ENCODE measurements around the gene BAHCC1. TPM values are rescaled to one million over a fixed set of nuclear protein-coding genes. Genes with fewer than 3 reads are reported as not detected.
A peak's percentile ranks its signal among the peaks of the same experiment; 100 is the strongest.

BAHCC1 gene
- total and polyA plus RNA-seq, 9 of the 15 experiments (the other 6 are each of a cell fraction or from before 2014, with no cell fraction given) = 0.14 to 26.9 (median 5.0) TPM

DNA sequence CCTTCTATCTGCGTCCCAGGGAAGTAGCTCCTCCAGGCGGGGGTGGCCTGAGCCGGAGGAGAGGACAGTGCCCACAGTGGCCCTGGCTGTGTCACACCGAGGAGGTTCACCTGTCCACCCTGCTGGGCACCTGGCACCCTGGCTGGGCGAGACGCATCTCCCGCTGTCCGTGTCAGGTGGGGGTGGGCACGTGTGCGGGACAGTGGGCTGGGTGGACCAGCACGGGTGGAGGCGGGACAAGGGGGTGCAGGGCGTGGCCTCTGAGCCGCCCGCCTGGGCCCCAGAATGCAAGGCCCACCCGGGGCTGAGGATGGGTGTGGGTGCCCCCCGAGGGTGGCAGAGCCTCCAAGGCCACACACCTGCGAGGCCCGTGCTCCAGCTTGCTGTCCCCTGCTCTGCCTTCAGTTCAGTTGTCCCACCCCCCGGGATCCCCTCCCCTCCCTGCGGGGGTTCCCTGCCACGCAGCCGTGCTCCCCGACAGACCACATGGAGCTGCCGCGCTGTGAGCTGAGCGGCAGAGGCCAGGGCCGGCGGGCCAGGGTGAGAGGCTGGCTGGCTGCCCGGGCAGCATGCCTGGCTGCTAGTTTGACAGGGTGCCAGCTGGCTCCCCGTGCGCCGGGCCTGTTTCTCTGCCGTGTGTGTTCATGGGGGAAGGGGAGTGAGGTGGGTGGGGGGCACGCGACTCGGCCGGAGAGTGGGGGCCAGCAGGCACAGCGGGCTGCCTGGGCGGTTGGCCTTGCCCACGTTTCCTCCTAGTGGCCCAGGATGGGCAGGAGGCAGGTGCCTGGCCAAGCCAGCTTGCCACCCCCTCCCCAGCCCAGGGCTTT is 33.9 kb downstream of the BAHCC1 start:
- CTCF ChIA-PET (ENCODE audit: low intra/inter-chr PET ratio) = interaction anchor here (0.6 kb wide), 1 partner anchor 198 kb away, joined by 3 read pairs; no protein-coding TSS in a partner anchor
- TF ChIP-seq POLR2G (IDR thresholded peaks at IDR 0.05; ENCODE audit: low read depth, low read length) = 0 out of 2 replicates have a peak, but pooled peaks have one; percentile 9
- TF ChIP-seq IRF1 (CRISPR knock-in tag; IDR thresholded peaks at IDR 0.05; ENCODE audit: borderline replicate concordance) = no peak
- no peak for TF ChIP-seq TBP (optimal IDR thresholded peaks at IDR 0.05; ENCODE audit: low read depth, low read length)
- TF ChIP-seq CXXC5 (CRISPR knock-in tag; IDR thresholded peaks at IDR 0.05) = no peak
- peak; percentile 25 for TF ChIP-seq HMGN3 (IDR thresholded peaks at IDR 0.05; ENCODE audit: borderline replicate concordance, extremely low read depth, insufficient read length, low read depth, low read length)
- POLR2A ChIA-PET = interaction anchor here (0.5 to 2.1 kb wide), 7 partner anchors 7 to 97 kb away, joined by 3 to 8 read pairs (median 4); partner anchors contain the start of gene BAHCC1
- H4K20me1 ChIP-seq (replicated peaks; ENCODE audit: control insufficient read depth, insufficient read depth, low read length) = peaks cover 6% of the 10 kb centered on the region; the same call in 1 of the 2 replicates
- no peaks in the 10 kb centered on the region for H3K36me3 ChIP-seq (ENCODE audit: control insufficient read depth, insufficient read depth, low read length)
- intact Hi-C loops (cut with micrococcal nuclease) (no loop called here), in situ Hi-C loops (cut with MboI) (no loop called here)
- H2AFZ ChIP-seq (ENCODE audit: low read depth, low read length) = no peak overlapping the region
- H3K9me1 ChIP-seq (ENCODE audit: control insufficient read depth, insufficient read depth, low read length) = no peaks in the 10 kb centered on the region
- peaks cover 11% of the 10 kb centered on the region for H3K9me3 ChIP-seq (replicated peaks; ENCODE audit: control insufficient read depth, insufficient read depth, low read depth, low read length)
- DNase-seq (ENCODE audit: extremely low read depth in 1 of 4, low spot score in 3 of 4) = no peak
- H3K9ac ChIP-seq (ENCODE audit: insufficient read depth in 1 of 2, low read depth in 2 of 2, low read length in 2 of 2) = no peak overlapping the region
- peaks cover 0 to 67% of the 10 kb centered on the region in 2 experiments; a peak in 2 of 5 replicates for H3K4me1 ChIP-seq (replicated peaks in 1 of 2; ENCODE audit: control insufficient read depth in 2 of 2, insufficient read depth in 2 of 2, low read length in 2 of 2)
- H3K4me3 ChIP-seq = no peak overlapping the region
- FAIRE-seq = no peak
- no TSS peak for BruUV-seq (replicated peaks)
- 83% methylated on average over 21 of the region's 41 CpGs for WGBS (ENCODE audit: insufficient coverage, low coverage, missing lambda C conversion rate)
- H3K79me2 ChIP-seq (ENCODE audit: control insufficient read depth, insufficient read depth, low read length) = no peaks in the 10 kb centered on the region
- no peak overlapping the region for H3K4me2 ChIP-seq (ENCODE audit: insufficient read depth, low read length)
- no peak overlapping the region for H3K27ac ChIP-seq (ENCODE audit: extremely low read depth, low read depth, low read length)
- ATAC-seq = no peak
- H3K27me3 ChIP-seq (ENCODE audit: control insufficient read depth in 2 of 2, insufficient read depth in 2 of 2, low read length in 2 of 2) = no peaks in the 10 kb centered on the region
